ENCODE data around the gene SEPSECS. TPM values are rescaled to one million over a fixed set of nuclear protein-coding genes. Genes with fewer than 3 reads are reported as not detected.

SEPSECS gene
- total RNA-seq, 1 experiment from 2014 or later, result 8.4 TPM

DNA sequence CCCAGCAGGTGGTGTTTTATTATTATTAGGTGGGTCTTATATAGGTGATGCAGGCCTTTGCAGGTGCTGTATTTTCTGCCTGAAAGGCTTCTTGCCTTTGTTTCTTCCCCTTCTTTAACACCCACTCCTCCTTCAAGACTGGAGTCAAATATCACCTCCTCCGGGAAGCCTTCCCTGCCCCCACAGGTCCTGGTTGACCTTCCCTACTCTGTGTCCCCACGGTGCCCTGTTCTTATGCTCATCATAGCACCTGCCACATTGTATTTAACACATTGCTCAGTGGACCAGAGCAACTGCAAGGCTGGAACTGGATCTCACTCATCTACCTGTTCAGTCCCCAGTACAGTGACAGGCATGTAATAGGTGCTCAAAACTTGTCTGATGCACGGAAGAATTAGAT, 89.7 kb downstream of the SEPSECS start:
- DNase-seq (ENCODE audit: low read depth, low spot score), result no peak

More for the DNA sequence above, 89.7 kb downstream of the SEPSECS start:
- in situ Hi-C loops (cut with HindIII; ENCODE audit: low pct_unique_long_range_greater_than_20kb, low sequenced_read_pairs), result no loop called here

Other genes starting within 250 kb of the SEPSECS start
- gene CCDC149, start 247.4 kb downstream of the SEPSECS start, total RNA-seq (2014; rRNA removed; shearing (Covaris generic)), result 0.40 and 0.45 TPM in 2 replicates
- gene LGI2, start 129.5 kb downstream of the SEPSECS start, total RNA-seq (2014; rRNA removed; shearing (Covaris generic)), result 0.03 and 0.05 TPM in 2 replicates
- gene PI4K2B, start 73.6 kb upstream of the SEPSECS start, total RNA-seq (2014; rRNA removed; shearing (Covaris generic)), result 9.1 and 10.3 TPM in 2 replicates
- gene ZCCHC4, start 152.3 kb upstream of the SEPSECS start, total RNA-seq (2014; rRNA removed; shearing (Covaris generic)), result 8.9 and 9.3 TPM in 2 replicates
- gene ANAPC4, start 216.8 kb upstream of the SEPSECS start, total RNA-seq (2014; rRNA removed; shearing (Covaris generic)), result 29.4 and 29.6 TPM in 2 replicates